GM10266 (cell line): ENCODE data around the gene CUEDC1.
A peak's percentile ranks its signal among the peaks of the same experiment; 100 is the strongest.

Source experiments
- DNase-seq: peaks from one replicate; pipeline ENCODE4 v3.0.0; 2012; ENCODE audit errors: extremely low spot score
- TF ChIP-seq, protein P1 (sequence below): IDR thresholded peaks from 2 replicates; pipeline ENCODE4 v1.5.1; 2012; ENCODE audit warnings: mild to moderate bottlenecking, low read depth; ENCODE audit not compliant: control insufficient read depth, insufficient read depth; ENCODE audit errors: missing control alignments

The CUEDC1 gene

GRCh38 chr17:57871863-57872262 is 83.3 kb downstream of the CUEDC1 start:
- TF ChIP-seq, protein P1, sequence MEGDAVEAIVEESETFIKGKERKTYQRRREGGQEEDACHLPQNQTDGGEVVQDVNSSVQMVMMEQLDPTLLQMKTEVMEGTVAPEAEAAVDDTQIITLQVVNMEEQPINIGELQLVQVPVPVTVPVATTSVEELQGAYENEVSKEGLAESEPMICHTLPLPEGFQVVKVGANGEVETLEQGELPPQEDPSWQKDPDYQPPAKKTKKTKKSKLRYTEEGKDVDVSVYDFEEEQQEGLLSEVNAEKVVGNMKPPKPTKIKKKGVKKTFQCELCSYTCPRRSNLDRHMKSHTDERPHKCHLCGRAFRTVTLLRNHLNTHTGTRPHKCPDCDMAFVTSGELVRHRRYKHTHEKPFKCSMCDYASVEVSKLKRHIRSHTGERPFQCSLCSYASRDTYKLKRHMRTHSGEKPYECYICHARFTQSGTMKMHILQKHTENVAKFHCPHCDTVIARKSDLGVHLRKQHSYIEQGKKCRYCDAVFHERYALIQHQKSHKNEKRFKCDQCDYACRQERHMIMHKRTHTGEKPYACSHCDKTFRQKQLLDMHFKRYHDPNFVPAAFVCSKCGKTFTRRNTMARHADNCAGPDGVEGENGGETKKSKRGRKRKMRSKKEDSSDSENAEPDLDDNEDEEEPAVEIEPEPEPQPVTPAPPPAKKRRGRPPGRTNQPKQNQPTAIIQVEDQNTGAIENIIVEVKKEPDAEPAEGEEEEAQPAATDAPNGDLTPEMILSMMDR, result no peak
- DNase-seq, result no peak

GRCh38 chr17:57871155-57871554 is 84.1 kb downstream of the CUEDC1 start:
- TF ChIP-seq, protein P1, result no peak
- DNase-seq, result no peak

- TF ChIP-seq, protein P1, result no peak
- DNase-seq, result no peak
Measured at GRCh38 chr17:57870283-57870635, 85.0 kb downstream of the CUEDC1 start.

DNA sequence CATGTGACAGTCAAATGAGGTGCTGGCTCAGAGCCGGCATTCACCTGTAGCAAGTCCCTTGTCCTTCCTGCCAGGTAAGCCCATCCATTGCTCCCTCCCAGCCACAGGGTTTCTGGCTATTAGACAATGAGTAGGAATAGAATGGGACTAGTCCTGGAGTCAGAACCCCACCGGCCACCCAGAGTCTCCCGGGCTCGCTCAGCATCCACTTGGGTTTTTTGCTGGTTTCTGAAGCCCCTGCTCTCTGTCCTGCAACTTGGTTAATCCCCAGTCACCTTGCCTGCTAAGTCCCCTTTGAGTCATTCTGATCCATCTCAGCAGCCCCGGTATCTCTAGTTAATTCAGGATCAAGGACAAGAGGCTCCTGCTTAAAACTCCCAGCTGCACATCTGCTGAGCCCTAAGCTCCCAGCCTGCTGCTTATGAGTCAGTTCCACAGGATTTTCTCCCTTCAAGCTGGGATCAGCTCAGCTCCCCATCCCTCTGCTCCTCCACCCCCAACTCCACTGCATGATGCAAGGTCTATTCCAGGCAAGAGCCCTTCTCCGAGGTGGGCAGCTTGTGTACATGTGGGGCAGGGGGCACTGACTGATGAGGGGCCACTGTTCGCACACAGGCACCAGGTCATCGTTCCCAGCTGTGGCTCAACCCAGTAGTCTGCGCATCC is 85.5 kb downstream of the CUEDC1 start:
- DNase-seq, result no peak
- TF ChIP-seq, protein P1, result no peak

- no peak for DNase-seq
- TF ChIP-seq, protein P1, result no peak
Measured at GRCh38 chr17:57868910-57869616, 86.1 kb downstream of the CUEDC1 start.

DNA sequence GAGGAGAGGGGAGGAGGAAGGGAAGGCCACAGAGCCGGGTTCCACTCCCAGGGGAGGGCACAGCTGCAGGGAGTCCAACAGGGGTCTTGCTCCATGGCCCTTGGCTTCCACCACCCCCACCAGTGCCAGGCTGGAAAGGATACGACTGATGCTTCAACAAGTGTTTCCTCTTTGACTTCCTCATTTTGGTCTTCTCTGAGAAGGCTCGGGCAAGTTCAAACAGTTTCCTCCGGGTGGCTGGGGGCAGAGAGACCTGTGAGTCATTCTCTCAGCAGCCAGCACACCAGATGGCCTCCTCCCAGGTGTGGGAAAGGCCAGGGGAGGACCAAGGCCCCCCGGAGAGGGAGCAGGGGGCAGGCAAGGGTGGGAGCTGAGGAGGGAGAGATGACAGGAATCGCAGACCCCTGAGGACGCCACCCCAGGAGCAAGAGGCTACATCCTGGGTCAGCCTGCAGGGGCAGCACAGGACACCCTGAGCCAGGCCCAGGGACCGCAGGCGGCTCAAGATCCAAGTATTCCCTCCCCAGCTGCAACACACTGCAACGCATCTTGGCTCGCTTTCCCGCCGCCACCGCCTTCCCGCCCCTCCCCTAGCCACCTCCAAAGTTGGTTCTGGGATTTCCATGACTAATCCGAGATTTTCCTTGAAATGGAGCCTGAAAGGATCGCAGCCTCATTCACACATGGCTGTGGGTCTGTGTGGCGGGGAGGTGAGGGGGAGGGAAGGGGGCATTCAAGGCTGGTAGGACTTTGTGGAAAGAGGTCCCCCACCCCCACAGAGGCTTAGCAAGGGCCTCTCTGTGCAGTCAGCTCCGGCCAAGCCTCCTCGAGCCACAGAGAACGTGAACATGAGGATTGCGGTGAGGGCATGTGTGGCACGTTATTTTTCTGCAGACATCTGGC is 87.0 kb downstream of the CUEDC1 start:
- DNase-seq, result peak; percentile 79
- TF ChIP-seq, protein P1, result peak; percentile 41
